GM18909 (cell line): Measurements from ENCODE around the gene DIAPH1.

Experiments used
- ATAC-seq: cut with Tn5 transposase; IDR thresholded peaks from one replicate; pipeline ENCODE4 v1.9.1; 2021; ENCODE audit warnings: mild to moderate bottlenecking; ENCODE audit not compliant: unreplicated experiment, poor library complexity

The DIAPH1 gene

GRCh38 chr5:141510850-141511601, 107.8 kb downstream of the DIAPH1 start:
- peak; percentile 30 for ATAC-seq

GRCh38 chr5:141510160-141510559, 108.6 kb downstream of the DIAPH1 start:
- no peak for ATAC-seq

- no peak for ATAC-seq
Observed at GRCh38 chr5:141508798-141509611, 109.8 kb downstream of the DIAPH1 start.

- ATAC-seq = no peak
Observed at GRCh38 chr5:141508440-141508797, 110.4 kb downstream of the DIAPH1 start.

- ATAC-seq = peak; percentile 45
Observed at GRCh38 chr5:141507387-141508091, 111.3 kb downstream of the DIAPH1 start.

GRCh38 chr5:141506381-141507155, 112.2 kb downstream of the DIAPH1 start:
- ATAC-seq = no peak

- no peak for ATAC-seq
Observed at GRCh38 chr5:141504216-141504615, 114.6 kb downstream of the DIAPH1 start.

- no peak for ATAC-seq
Observed at GRCh38 chr5:141503681-141504080, 115.1 kb downstream of the DIAPH1 start.

- ATAC-seq = no peak
Observed at GRCh38 chr5:141501761-141502160, 117.0 kb downstream of the DIAPH1 start.

GRCh38 chr5:141496038-141496437, 122.8 kb downstream of the DIAPH1 start:
- ATAC-seq = no peak

GRCh38 chr5:141495453-141495811, 123.4 kb downstream of the DIAPH1 start:
- ATAC-seq = no peak

- no peak for ATAC-seq
Observed at GRCh38 chr5:141494761-141495452, 123.9 kb downstream of the DIAPH1 start.

GRCh38 chr5:141493500-141494422, 125.0 kb downstream of the DIAPH1 start:
- no peak for ATAC-seq

- ATAC-seq = peak; percentile 49
Observed at GRCh38 chr5:141492168-141492885, 126.5 kb downstream of the DIAPH1 start.

GRCh38 chr5:141491323-141492167, 127.3 kb downstream of the DIAPH1 start:
- no peak for ATAC-seq

GRCh38 chr5:141490771-141491170, 128.0 kb downstream of the DIAPH1 start:
- ATAC-seq = no peak

GRCh38 chr5:141490271-141490670, 128.5 kb downstream of the DIAPH1 start:
- ATAC-seq = no peak
